ENCODE data around the gene RPS26.

DNA sequence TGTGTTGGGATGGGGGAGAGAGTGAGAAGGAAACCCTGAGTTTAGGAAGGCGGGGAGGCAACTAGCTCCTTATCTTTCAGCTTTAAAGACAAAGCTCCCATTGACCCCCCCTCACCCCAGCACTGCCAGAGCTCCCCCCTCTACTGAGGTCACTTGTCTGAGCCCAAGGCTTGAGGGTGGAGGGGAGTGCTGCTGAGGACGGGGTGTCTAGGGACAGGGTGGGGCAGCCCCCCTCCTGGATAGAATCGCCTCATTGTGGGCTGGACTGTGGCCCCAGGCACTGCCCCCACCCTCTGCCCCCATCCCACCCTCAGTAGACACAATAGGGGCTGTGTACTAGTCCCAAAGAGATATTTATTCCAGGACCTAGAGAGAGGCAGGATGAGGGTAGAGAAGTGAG, 41.2 kb downstream of the RPS26 start:
- TF ChIP-seq, protein P1, sequence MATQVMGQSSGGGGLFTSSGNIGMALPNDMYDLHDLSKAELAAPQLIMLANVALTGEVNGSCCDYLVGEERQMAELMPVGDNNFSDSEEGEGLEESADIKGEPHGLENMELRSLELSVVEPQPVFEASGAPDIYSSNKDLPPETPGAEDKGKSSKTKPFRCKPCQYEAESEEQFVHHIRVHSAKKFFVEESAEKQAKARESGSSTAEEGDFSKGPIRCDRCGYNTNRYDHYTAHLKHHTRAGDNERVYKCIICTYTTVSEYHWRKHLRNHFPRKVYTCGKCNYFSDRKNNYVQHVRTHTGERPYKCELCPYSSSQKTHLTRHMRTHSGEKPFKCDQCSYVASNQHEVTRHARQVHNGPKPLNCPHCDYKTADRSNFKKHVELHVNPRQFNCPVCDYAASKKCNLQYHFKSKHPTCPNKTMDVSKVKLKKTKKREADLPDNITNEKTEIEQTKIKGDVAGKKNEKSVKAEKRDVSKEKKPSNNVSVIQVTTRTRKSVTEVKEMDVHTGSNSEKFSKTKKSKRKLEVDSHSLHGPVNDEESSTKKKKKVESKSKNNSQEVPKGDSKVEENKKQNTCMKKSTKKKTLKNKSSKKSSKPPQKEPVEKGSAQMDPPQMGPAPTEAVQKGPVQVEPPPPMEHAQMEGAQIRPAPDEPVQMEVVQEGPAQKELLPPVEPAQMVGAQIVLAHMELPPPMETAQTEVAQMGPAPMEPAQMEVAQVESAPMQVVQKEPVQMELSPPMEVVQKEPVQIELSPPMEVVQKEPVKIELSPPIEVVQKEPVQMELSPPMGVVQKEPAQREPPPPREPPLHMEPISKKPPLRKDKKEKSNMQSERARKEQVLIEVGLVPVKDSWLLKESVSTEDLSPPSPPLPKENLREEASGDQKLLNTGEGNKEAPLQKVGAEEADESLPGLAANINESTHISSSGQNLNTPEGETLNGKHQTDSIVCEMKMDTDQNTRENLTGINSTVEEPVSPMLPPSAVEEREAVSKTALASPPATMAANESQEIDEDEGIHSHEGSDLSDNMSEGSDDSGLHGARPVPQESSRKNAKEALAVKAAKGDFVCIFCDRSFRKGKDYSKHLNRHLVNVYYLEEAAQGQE (IDR thresholded peaks at IDR 0.05; ENCODE audit: low read depth), result no peak
- TF ChIP-seq EP300 (IDR thresholded peaks at IDR 0.05; ENCODE audit: borderline replicate concordance), result no peak

Data from Ishikawa (cell line).